Fibroblast of villous mesenchyme (primary cell): ENCODE results near the gene PTAR1. TPM values are rescaled to one million over a fixed set of nuclear protein-coding genes. Genes with fewer than 3 reads are reported as not detected.

Experiments
- DNase-seq: peaks from one replicate; pipeline ENCODE4 v3.0.0-alpha.2; 2010; ENCODE audit warnings: low read depth
- H3K4me3 ChIP-seq: 2 replicates; pipeline ENCODE4 v1.5.1; 2011; ENCODE audit warnings: low read depth, mild to moderate bottlenecking, low read length
- CTCF ChIP-seq: IDR thresholded peaks from 2 replicates; pipeline ENCODE4 v1.5.1; 2012; ENCODE audit warnings: low read depth, mild to moderate bottlenecking, low read length; ENCODE audit not compliant: insufficient read depth
- total RNA-seq: library from RNA; depleted of rRNA; stranded (reverse); fragments of >200 nt; gene quantifications from 2 replicates; pipeline ENCODE4 v1.2.3, GENCODE V29; 2012

The PTAR1 gene
- total RNA-seq, 1 donor = 117 TPM

DNA sequence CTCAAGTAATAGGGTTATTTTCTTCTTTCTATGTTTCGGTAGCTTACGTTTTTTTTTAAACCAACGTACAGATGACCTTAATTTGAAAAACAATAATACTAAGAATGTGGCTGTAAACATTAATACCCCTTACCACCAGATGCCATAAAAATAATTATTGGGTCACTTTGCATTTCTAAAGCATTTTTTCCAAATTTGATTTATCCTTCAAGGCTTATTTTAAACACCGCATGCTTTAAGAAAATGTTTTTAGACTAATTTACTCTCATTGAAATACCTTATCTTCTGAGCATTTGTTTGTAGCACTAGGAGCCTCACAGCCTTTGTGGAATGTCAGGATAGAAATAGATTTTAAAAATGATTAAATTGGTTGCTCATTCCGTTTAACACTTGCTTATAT is 81.9 kb downstream of the PTAR1 start:
- TF ChIP-seq CTCF = no peak
- no peak for DNase-seq
- no peak overlapping the region for H3K4me3 ChIP-seq

- TF ChIP-seq CTCF = no peak
- DNase-seq = no peak
Observed at GRCh38 chr9:69675563-69675962, 84.2 kb downstream of the PTAR1 start.

DNA sequence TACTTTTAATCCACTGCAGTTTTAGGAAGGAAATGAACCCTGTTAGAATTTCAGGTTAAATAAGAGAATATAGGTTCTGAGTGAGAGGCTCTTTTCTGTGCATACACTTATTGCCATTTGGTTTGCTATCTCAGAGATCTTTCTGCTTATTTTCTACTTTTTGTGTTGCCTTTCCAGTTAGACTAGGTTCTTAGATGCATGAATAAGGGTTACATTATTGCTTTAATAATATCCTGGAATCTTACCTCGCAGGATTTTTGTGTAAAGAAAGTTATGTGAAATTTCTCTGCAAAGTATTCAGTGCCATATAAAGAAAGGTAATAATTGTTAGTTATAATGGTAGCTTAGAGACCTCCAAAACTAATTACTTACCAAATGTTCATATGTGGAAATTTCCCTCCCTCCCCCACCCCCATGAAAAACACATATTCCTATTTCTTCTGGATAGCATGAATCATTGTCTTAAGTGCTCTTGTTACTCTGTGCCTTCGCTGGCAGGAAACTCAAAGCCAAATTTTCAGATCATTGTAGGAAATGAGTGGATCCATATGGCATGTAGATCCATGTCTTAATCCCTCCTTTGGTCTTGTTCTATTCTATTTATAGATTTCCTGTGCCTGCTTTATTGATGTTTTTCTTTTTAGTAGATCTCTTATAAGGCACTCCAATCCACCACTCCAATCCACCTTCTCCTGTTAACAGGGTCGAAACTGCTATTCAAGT is 84.9 kb downstream of the PTAR1 start:
- no peak for TF ChIP-seq CTCF
- DNase-seq = peak; percentile 42
- no peak overlapping the region for H3K4me3 ChIP-seq

More at GRCh38 chr9:69675563-69675962, 84.2 kb downstream of the PTAR1 start:
- no peak overlapping the region for H3K4me3 ChIP-seq

GRCh38 chr9:69674112-69674685 is 85.6 kb downstream of the PTAR1 start:
- TF ChIP-seq CTCF = no peak
- DNase-seq = no peak
- no peak overlapping the region for H3K4me3 ChIP-seq

DNA sequence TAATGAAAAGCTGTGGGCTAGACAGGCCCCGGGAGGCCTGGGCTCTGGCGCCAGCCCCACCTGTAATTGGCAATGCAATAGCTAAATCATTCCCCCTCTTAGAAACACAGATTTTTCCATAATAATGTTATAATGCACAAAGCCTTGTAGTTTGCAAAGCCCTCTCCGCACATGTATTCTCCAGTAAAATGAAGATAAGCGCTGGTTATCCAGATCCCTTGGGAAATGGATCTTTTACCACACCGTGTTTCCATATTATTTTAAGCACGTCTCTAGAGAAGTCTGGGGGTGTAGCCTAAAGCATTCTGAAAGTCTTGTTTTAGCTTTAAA is 86.5 kb downstream of the PTAR1 start:
- DNase-seq = no peak
- no peak for TF ChIP-seq CTCF
- H3K4me3 ChIP-seq = peak overlapping the region; percentile 74

GRCh38 chr9:69672596-69673310 is 87.1 kb downstream of the PTAR1 start:
- DNase-seq = peak; percentile 84
- TF ChIP-seq CTCF = peak; percentile 95
- peak overlapping the region; percentile 74 for H3K4me3 ChIP-seq
